HT-29 (cell line): ENCODE data around the gene CREB5. TPM values are rescaled to one million over a fixed set of nuclear protein-coding genes. Genes with fewer than 3 reads are reported as not detected.

Experiments
- DNase-seq: peaks from one replicate; pipeline ENCODE4 v3.0.0-alpha.2; 2015; ENCODE audit warnings: low spot score
- total RNA-seq: library from RNA; depleted of rRNA; stranded (reverse); fragments of >200 nt; shearing (Covaris generic); gene quantifications from 2 replicates; pipeline ENCODE4 v1.2.3, GENCODE V29; 2014

The CREB5 gene
- total RNA-seq, 1 experiment from 2014 or later: 0.28 TPM

GRCh38 chr7:28708033-28708951 is 296.0 kb downstream of the CREB5 start:
- DNase-seq: no peak

GRCh38 chr7:28709748-28710147 is 297.4 kb downstream of the CREB5 start:
- DNase-seq: no peak

- no peak for DNase-seq
Measured at GRCh38 chr7:28711114-28711513, 298.8 kb downstream of the CREB5 start.

- DNase-seq: no peak
Measured at GRCh38 chr7:28714459-28715120, 302.3 kb downstream of the CREB5 start.

DNA sequence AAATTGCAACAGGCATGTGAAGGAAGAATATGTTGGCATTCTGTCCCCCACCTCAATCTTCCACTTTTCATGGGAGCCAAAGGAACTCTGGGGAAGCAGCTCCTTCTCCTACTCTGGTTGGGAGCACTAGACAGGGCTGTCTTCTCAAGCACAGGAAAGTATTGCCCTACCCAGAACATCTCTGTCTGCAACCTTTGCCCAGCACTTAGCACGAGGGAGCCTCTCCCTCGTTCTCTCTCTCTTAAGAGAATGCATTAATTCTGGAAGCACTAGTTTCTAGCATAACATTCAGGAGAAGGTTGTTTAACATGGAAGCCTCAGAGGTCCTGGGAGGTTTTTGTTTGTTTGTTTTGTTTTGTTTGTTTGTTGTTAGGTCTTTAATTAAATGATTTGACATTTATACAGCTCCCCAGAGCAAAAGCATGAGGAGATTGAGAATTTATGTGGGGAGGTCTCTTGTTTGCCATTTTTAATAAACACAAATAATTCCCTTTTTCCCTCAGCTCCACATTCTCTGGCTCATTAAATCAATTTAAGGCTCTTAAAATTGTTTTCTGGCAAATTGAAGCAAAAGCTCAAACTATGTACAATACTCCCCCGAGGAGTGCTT is 305.2 kb downstream of the CREB5 start:
- DNase-seq: no peak

- DNase-seq: no peak
Measured at GRCh38 chr7:28718055-28718481, 305.8 kb downstream of the CREB5 start.

GRCh38 chr7:28718545-28718944 is 306.2 kb downstream of the CREB5 start:
- no peak for DNase-seq

GRCh38 chr7:28722684-28723083 is 310.4 kb downstream of the CREB5 start:
- no peak for DNase-seq

DNA sequence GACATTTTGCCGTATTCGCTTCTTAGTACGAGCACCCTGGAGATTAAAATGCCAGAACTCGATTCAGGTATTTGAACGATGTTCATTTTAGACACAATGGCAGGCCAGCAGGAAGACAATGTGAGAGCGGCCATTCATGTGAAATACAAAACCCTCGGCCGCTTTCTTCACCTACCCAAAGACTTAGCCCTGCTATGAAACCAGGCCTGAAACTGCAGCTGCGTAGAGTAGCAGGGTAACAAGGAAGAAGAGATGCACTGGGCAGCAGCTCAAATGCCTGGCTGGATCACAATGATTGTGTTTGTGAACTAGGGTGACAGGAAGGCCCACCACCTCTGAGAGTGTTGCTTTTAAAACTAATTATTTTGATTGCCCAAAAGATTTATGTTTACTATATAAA is 311.0 kb downstream of the CREB5 start:
- DNase-seq: no peak

DNA sequence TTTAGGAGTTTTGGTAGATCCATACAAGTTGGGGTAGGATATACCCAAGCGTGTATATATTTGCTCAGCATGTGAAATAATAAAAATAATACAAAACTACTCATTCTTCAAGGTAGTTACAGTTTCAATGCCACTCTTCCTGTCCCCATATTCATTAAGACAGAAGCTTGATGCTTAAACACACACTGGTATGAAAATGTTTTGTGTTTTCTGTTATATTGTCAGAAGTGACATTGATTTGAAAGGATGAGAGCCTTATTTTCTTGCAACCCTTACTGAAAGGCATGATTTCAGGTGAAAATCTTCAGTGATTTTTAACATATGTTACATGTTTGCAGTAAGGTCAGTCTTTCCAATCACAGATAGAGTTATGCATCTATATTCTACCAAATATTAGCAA is 312.2 kb downstream of the CREB5 start:
- no peak for DNase-seq

GRCh38 chr7:28725045-28725642 is 312.8 kb downstream of the CREB5 start:
- DNase-seq: no peak

DNA sequence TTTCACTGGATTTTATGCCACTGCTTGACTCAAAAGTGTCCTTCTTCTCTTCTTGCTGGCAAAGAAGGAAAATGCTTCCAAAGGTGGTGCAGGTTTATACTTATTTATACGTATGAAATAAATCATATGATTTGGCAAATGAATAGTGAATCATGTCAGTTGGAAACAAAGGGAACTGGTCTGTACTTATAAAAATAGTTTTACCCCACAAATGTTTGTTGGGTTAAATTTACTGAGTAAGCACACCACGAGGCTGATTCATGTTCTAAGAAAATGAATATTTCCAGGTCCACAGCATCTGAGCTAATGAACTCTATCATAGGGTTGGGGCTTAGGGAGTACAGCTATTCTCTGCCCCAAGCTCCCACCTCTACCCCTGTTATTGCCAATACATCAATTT is 313.6 kb downstream of the CREB5 start:
- no peak for DNase-seq

GRCh38 chr7:28726555-28726954 is 314.2 kb downstream of the CREB5 start:
- DNase-seq: no peak

DNA sequence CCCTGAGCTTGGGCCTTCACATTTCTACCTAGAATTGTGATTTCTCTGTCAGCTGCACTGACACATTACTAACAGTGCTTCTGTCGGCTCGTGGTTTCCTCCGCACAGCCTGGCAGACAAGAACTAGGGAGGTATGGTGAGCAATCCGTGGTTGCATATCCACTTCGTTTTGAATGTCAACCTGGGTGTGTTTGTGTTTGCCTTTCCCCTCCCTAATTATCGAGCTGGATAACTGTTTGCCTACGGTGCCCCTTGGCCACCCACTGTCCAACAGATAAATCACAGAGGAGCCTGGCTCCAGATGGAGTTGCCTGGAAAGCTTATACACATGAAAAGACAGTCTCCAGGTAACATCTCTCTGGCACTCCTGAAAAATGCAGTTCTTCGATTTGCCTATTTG is 317.0 kb downstream of the CREB5 start:
- DNase-seq: no peak

- no peak for DNase-seq
Measured at GRCh38 chr7:28729727-28730126, 317.4 kb downstream of the CREB5 start.

GRCh38 chr7:28731092-28731658 is 318.9 kb downstream of the CREB5 start:
- DNase-seq: no peak

- DNase-seq: no peak
Measured at GRCh38 chr7:28732071-28732869, 320.0 kb downstream of the CREB5 start.

DNA sequence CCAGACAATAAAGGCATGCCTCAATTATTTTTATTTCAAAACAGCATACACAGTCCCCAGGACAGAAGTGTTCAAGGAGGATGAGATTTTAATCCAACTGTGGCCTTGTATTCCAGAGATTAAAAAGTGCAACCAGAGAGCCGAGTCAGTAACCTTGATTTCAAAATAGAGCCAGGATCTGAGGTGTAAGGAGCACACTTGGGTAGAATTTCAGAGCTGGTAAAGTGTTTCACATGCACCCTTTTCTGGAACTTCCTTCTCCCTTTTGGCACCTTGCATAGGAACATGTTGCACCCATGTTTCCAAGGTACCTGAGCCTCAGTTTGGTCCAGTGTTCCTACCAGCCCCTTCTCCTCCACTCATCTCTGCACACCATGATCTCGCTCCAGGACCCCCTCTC is 320.7 kb downstream of the CREB5 start:
- DNase-seq: no peak

DNA sequence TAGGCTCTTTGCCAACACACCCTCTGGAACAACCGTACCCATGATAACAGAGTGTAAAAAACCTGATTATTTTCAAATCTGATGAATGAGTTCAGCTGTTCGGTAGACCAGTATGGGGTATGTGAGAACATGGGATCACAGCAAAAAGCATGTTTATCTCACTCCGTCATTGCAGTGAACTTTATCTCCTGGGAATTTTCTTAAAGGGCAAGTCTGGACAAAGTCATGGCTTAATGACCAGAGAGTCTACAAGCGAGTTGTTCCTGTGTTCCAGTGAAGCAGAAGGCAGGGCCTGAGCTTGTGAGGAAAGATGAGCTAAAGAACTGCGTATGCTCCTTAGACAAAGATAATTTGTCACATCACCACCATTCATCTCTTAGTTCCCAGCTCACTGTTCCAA is 326.1 kb downstream of the CREB5 start:
- DNase-seq: no peak

GRCh38 chr7:28739128-28739527 is 326.8 kb downstream of the CREB5 start:
- no peak for DNase-seq

GRCh38 chr7:28739826-28740225 is 327.5 kb downstream of the CREB5 start:
- DNase-seq: no peak
